GM19397 (cell line): ENCODE results near the gene NKAIN2.
"Not testable (repeated sequence)": the region's sequence is repeated elsewhere in the genome, so short reads cannot be mapped to it uniquely, and the experiment has no call there.

Experiments used
- ATAC-seq: cut with Tn5 transposase; IDR thresholded peaks from one replicate; pipeline ENCODE4 v1.9.1; 2021; ENCODE audit warnings: mild to moderate bottlenecking, moderate library complexity; ENCODE audit not compliant: unreplicated experiment

Gene NKAIN2

GRCh38 chr6:124167249-124167648 is 363.6 kb downstream of the NKAIN2 start:
- not testable (repeated sequence) for ATAC-seq

- ATAC-seq: no peak
Measured at GRCh38 chr6:124190256-124190655, 386.6 kb downstream of the NKAIN2 start.

DNA sequence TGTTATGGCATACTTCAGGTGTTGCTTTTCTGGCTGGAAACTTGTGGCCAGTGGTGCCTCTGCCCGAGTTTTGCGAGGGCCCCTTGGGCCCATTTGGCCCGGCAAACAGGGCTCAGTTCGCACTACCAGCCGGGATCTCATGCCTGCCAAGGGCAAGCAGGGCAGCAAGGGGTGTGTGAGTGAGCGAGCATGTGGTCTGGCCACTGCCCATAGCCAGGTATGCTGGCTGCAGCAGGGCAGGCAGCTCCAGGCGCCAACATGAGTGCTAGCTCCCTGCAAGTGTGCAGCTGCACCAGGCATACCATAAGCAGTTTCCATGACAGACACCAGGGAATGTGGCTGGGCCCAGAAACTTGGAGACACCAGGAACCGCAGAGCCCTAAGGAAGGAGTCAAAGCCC is 389.5 kb downstream of the NKAIN2 start:
- no peak for ATAC-seq

DNA sequence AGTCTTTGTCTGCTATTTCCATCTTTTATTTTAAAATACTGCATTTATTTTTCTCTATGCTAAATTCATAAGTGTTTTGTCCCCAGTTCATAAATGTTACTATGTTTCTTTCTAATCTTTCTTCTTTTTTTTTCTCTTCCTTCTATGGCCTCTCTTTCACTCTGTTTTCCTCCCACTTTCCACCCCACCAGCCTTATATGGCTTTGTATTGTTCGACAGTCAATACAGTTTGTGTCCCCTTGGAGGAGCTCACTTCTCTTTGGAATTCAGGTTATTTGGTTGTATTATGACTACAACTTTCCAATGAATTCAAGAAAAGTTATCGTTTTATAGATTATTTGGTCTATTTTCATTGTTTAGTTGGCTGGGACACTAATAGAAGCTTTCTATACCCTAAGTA is 393.5 kb downstream of the NKAIN2 start:
- no peak for ATAC-seq

DNA sequence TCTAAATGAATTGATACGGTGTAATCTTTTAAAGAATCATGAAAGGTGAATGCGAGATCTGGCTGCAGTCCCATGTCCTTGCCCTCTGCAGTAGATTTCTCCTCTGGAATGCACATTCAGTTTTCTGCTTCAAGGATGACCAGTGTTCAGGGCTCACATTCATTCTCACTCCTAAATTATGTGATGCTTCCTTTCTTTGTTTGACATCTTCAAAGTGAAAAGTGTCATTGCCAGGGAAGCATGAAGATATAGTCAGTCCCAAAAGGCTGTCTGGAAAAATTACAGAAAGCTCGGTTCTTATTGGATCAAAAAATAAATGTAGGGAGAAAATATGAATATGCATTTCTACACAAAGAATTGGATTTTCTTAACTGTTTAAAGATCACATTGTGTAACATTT is 395.6 kb downstream of the NKAIN2 start:
- no peak for ATAC-seq

DNA sequence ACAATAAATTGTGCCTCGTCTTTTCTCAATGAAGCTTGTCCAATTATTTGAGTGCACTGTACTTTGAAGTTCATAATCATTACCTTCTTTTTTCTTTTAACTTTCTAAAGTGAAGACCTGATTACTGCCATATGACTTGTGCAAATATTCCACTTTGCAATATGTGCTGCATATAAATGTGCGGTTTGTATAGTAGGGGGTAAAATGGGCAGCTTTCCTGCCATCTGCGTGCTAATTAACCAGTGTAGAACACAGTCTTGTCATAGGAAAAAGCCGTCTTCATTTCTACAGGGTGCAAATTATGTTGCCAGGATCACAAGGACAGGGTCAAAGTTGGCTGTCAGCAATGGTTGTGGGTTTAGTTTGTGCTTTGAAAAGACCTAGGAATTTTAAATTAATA is 397.0 kb downstream of the NKAIN2 start:
- no peak for ATAC-seq

GRCh38 chr6:124203101-124203811 is 399.6 kb downstream of the NKAIN2 start:
- no peak for ATAC-seq

DNA sequence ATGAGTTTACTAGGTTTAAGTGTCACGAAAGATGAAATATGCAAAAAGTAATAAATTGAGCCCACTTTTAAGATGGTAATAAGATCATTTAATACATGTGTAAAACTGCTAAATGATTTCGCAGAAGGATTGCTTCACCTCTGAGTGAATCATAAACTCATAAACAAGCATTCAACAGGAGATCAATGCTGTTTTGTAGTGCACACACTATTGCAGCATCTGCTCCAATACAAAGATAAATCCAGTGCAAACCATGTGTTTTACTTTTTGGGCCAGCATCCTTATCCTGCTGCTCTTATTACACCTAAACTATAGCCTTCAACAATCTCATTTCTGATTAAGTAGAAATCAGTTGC is 400.1 kb downstream of the NKAIN2 start:
- ATAC-seq: no peak

- ATAC-seq: no peak
Measured at GRCh38 chr6:124205921-124206320, 402.3 kb downstream of the NKAIN2 start.

DNA sequence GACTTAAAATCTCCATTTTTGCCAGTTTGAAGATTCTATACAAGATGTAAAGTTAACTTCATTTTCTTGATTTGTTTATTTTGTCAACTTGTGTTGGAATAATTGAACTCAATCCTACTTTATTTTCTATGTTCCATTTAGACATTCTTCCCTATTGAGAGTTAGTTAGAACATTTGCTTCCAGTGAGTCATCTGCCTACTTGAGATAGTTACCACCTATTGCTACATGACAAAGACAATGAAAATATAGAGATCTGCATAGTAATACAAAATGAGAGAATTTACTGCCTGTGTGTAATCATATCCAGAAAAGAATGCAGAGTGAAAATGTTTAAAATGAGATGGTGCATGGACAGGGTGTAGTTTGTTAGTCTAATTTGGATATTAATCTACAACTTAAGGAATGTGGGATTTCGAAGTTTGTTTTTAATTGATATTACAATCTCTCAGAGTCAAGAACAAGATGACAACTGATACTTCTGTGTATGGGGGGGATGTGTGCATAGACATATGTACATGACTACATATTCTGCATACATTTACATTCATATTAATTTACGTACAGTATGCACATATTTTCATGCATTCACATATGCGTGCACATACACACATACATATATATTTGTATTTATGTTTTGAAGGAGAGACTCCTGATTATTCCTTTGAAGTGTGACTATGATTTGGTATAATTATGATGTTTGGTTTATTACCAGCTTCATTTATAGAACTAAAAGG is 420.1 kb downstream of the NKAIN2 start:
- no peak for ATAC-seq

- no peak for ATAC-seq
Measured at GRCh38 chr6:124226396-124226795, 422.7 kb downstream of the NKAIN2 start.

DNA sequence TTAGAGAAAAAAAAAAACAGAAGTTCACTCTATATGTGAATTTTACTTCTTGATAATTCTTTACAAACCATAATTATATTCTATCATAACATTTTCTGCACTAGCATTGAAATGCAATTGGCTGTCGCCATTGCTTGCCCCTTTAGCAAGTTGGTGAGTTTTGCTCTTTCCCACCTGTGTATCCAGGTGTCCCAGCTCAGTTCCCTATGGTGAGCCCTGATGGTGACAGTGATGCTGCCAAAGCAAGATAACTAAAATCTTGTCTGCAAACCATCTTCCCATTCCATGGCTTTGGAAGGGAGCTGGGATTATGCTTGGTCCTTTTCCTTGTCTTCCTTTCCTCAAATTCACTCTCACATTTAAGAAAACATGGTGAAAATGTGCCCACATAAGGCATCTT is 429.6 kb downstream of the NKAIN2 start:
- ATAC-seq: no peak

GRCh38 chr6:124234801-124235200 is 431.1 kb downstream of the NKAIN2 start:
- ATAC-seq: no peak

GRCh38 chr6:124237911-124238310 is 434.2 kb downstream of the NKAIN2 start:
- ATAC-seq: no peak

DNA sequence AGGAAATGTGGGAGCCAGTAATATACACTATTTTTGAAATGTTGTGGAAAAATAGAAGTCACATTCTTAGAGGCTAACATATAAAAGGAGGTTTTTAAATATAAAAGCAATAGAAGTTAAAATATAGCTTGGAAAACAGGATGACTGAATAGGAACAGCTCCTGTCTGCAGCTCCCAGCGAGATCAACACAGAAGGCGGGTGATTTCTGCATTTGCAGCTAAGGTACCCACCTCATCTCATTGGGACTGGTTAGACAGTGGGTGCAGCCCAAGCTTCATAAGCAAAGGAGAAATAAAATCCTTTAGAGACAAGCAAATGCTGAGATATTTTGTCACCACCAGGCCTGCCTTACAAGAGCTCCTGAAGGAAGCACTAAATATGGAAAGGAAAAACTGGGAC is 434.7 kb downstream of the NKAIN2 start:
- ATAC-seq: not testable (repeated sequence)

- ATAC-seq: no peak
Measured at GRCh38 chr6:124254941-124255685, 451.4 kb downstream of the NKAIN2 start.

GRCh38 chr6:124260337-124260736 is 456.7 kb downstream of the NKAIN2 start:
- no peak for ATAC-seq

- no peak for ATAC-seq
Measured at GRCh38 chr6:124269733-124270132, 466.1 kb downstream of the NKAIN2 start.

GRCh38 chr6:124273701-124274100 is 470.0 kb downstream of the NKAIN2 start:
- ATAC-seq: no peak

- ATAC-seq: no peak
Measured at GRCh38 chr6:124282541-124282940, 478.9 kb downstream of the NKAIN2 start.

DNA sequence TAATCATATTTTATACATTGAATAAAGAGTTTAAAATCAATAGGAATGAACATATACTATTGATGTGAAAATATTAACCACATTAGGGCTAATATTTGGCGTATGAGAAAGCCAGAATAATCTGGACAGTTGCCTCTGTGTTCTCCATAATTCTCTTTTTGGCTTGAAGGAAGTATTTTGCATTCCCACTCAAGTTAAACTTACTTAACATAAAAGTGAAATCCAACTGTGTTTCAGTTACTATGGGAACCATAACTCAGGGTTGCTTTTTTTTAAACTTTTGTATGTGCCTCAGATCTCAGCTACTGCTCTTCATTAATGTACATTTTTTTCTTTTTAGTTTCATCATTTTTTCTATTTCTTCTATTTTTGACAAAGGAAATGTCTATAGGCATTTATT is 479.8 kb downstream of the NKAIN2 start:
- no peak for ATAC-seq

GRCh38 chr6:124285146-124285545 is 481.5 kb downstream of the NKAIN2 start:
- no peak for ATAC-seq
